GM12872 (cell line): ENCODE data around the gene P2RY2.

Source experiments
- CTCF ChIP-seq: IDR thresholded peaks from 3 replicates; pipeline ENCODE4 v1.5.1; 2011; ENCODE audit warnings: low read depth, mild to moderate bottlenecking, low read length, moderate library complexity; ENCODE audit not compliant: insufficient read depth

The P2RY2 gene

GRCh38 chr11:73274722-73275380, 56.8 kb downstream of the P2RY2 start:
- no peak for TF ChIP-seq CTCF

GRCh38 chr11:73275381-73275750, 57.3 kb downstream of the P2RY2 start:
- no peak for TF ChIP-seq CTCF

GRCh38 chr11:73277467-73277866, 59.4 kb downstream of the P2RY2 start:
- no peak for TF ChIP-seq CTCF

- no peak for TF ChIP-seq CTCF
Measured at GRCh38 chr11:73280626-73281025, 62.5 kb downstream of the P2RY2 start.

GRCh38 chr11:73281201-73281741, 63.2 kb downstream of the P2RY2 start:
- TF ChIP-seq CTCF, result no peak

- TF ChIP-seq CTCF, result no peak
Measured at GRCh38 chr11:73281796-73282660, 63.9 kb downstream of the P2RY2 start.

GRCh38 chr11:73283276-73284000, 65.4 kb downstream of the P2RY2 start:
- no peak for TF ChIP-seq CTCF
